Sigmoid colon (tissue), 4 donors: ENCODE data around the gene FCHSD2.

Source experiments
- POLR2A ChIP-seq, 2 donors: fragments of 450-650 bp; IDR thresholded peaks; one replicate each; pipeline ENCODE4 v1.6.1; 2016; ENCODE audit warnings: antibody characterized with exemption in 2 of 2, mild to moderate bottlenecking in 2 of 2, moderate library complexity in 2 of 2
- POLR2AphosphoS5 ChIP-seq, 4 donors: sonication (generic); formaldehyde crosslinking; IDR thresholded peaks; one replicate each; pipeline ENCODE4 v1.6.1; 2017; ENCODE audit warnings: antibody characterized with exemption in 4 of 4
- TF ChIP-seq, protein P1 (sequence below), 4 experiments: fragments of 450-650 bp in 3 of 4; fragments of 200-600 bp in 1 of 4; IDR thresholded peaks; one replicate each; pipeline ENCODE4 v1.5.1; 2016 to 2019; ENCODE audit warnings: antibody characterized with exemption in 4 of 4, mild to moderate bottlenecking in 3 of 4, moderate library complexity in 2 of 4

DNA sequence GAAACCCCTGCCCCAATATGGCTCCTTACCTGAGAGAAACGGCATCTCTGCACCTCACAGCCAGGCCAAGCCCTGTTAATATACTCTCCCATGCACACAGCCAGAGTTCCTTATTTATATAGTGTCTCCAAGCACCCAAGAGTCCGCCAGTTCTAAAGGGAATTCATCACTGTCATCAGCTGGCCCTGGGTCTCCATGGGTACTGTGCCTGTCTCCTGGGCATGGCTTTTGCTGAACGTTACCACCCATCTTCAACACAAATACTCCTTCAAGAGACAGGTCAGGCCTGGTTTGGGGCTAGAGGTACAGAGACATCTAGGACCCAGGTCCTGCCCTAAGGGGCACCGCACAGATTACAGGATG, 329.5 kb downstream of the FCHSD2 start:
- TF ChIP-seq, protein P1, sequence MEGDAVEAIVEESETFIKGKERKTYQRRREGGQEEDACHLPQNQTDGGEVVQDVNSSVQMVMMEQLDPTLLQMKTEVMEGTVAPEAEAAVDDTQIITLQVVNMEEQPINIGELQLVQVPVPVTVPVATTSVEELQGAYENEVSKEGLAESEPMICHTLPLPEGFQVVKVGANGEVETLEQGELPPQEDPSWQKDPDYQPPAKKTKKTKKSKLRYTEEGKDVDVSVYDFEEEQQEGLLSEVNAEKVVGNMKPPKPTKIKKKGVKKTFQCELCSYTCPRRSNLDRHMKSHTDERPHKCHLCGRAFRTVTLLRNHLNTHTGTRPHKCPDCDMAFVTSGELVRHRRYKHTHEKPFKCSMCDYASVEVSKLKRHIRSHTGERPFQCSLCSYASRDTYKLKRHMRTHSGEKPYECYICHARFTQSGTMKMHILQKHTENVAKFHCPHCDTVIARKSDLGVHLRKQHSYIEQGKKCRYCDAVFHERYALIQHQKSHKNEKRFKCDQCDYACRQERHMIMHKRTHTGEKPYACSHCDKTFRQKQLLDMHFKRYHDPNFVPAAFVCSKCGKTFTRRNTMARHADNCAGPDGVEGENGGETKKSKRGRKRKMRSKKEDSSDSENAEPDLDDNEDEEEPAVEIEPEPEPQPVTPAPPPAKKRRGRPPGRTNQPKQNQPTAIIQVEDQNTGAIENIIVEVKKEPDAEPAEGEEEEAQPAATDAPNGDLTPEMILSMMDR (IDR thresholded peaks at IDR 0.05): no peak
- no peak for TF ChIP-seq POLR2AphosphoS5 (IDR thresholded peaks at IDR 0.05)
- no peak for TF ChIP-seq POLR2A (IDR thresholded peaks at IDR 0.05)
